COLO829 (cell line): ENCODE results near the gene RBFOX2.

Experiments used
- DNase-seq: peaks from one replicate; pipeline ENCODE4 v3.0.0; 2012; ENCODE audit warnings: low spot score

RBFOX2 gene

DNA sequence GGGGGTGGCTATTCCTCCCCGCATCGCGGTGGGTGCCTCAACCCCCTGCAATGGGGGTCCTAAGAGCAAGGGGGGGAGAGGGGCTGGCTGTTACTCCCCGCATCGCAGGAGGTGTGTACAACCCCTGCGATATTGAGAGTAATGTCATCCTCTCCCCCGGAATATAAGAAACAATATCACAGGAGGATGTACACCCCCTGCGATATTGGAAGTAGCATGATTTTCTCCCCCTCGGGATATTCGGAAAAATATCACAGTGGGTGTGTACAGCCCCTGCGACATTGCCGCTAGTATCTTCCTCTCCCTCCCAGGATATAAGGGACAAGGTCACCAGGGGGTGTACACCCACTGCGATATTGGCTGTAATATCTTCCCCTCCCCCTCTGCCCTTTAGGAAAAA, 333.4 kb downstream of the RBFOX2 start:
- no peak for DNase-seq

DNA sequence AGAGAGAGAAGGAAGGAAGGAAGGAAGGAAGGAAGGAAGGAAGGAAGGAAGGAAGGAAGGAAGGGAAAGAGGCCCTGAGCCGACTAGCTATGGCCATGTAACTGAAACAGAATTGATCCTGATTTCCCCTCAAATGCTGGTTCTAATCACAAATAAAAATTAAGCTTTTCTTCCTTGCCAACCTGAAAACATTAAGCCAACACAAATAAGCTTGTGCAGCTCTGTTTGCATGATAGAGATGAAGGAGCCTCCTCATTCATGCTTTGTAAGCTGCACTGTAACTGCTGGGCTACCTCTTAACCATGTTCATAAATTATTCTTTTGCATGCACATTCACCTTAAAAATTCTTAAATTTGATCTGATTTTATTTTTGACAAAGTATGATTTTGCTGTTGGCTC, 338.6 kb downstream of the RBFOX2 start:
- DNase-seq: no peak

GRCh38 chr22:35688913-35689675, 339.5 kb downstream of the RBFOX2 start:
- no peak for DNase-seq
